ENCODE data around the gene MX2. TPM values are rescaled to one million over a fixed set of nuclear protein-coding genes. Genes with fewer than 3 reads are reported as not detected.
A peak's percentile ranks its signal among the peaks of the same experiment; 100 is the strongest.

MX2 gene
- total RNA-seq, 1 donor from 2014 or later, result 5.4 TPM

GRCh38 chr21:41387824-41388223, 26.0 kb downstream of the MX2 start:
- no peaks in the 10 kb centered on the region for H3K9me3 Mint-ChIP-seq (ENCODE audit: unreplicated experiment)
- no peak for TF ChIP-seq CTCF (IDR thresholded peaks at IDR 0.05; ENCODE audit: unreplicated experiment)
- H3K27ac Mint-ChIP-seq (ENCODE audit: unreplicated experiment), result no peak overlapping the region
- DNase-seq (ENCODE audit: low spot score), result no peak
- peaks cover 6% of the 10 kb centered on the region for H3K27me3 Mint-ChIP-seq (ENCODE audit: unreplicated experiment)
- H3K4me3 Mint-ChIP-seq (ENCODE audit: unreplicated experiment), result no peak overlapping the region
- H3K36me3 Mint-ChIP-seq (ENCODE audit: low read depth, unreplicated experiment), result peaks cover 9% of the 10 kb centered on the region
- no peaks in the 10 kb centered on the region for H3K4me1 Mint-ChIP-seq (ENCODE audit: unreplicated experiment)

GRCh38 chr21:41388259-41388658, 26.4 kb downstream of the MX2 start:
- H3K27ac Mint-ChIP-seq (ENCODE audit: unreplicated experiment), result no peak overlapping the region
- no peak for TF ChIP-seq CTCF (IDR thresholded peaks at IDR 0.05; ENCODE audit: unreplicated experiment)
- no peaks in the 10 kb centered on the region for H3K9me3 Mint-ChIP-seq (ENCODE audit: unreplicated experiment)
- H3K4me1 Mint-ChIP-seq (ENCODE audit: unreplicated experiment), result no peaks in the 10 kb centered on the region
- DNase-seq (ENCODE audit: low spot score), result no peak
- peaks cover 9% of the 10 kb centered on the region for H3K36me3 Mint-ChIP-seq (ENCODE audit: low read depth, unreplicated experiment)
- peaks cover 7% of the 10 kb centered on the region for H3K27me3 Mint-ChIP-seq (ENCODE audit: unreplicated experiment)
- H3K4me3 Mint-ChIP-seq (ENCODE audit: unreplicated experiment), result no peak overlapping the region

GRCh38 chr21:41390043-41390639, 28.3 kb downstream of the MX2 start:
- Mint-ChIP-seq H3K27me3 (ENCODE audit: unreplicated experiment) (peaks cover 11% of the 10 kb centered on the region), H3K4me3 (ENCODE audit: unreplicated experiment) (no peak overlapping the region), H3K36me3 (ENCODE audit: low read depth, unreplicated experiment) (peaks cover 15% of the 10 kb centered on the region), H3K4me1 (ENCODE audit: unreplicated experiment) (peaks cover 5% of the 10 kb centered on the region), H3K9me3 (ENCODE audit: unreplicated experiment) (no peaks in the 10 kb centered on the region), H3K27ac (ENCODE audit: unreplicated experiment) (no peak overlapping the region)
- TF ChIP-seq CTCF (IDR thresholded peaks at IDR 0.05; ENCODE audit: unreplicated experiment), result no peak
- no peak for DNase-seq (ENCODE audit: low spot score)

GRCh38 chr21:41393876-41394465, 32.1 kb downstream of the MX2 start:
- Mint-ChIP-seq H3K27me3 (ENCODE audit: unreplicated experiment) (peaks cover 7% of the 10 kb centered on the region), H3K9me3 (ENCODE audit: unreplicated experiment) (no peaks in the 10 kb centered on the region), H3K4me1 (ENCODE audit: unreplicated experiment) (peaks cover 12% of the 10 kb centered on the region), H3K4me3 (ENCODE audit: unreplicated experiment) (peak overlapping the region; percentile 43), H3K27ac (ENCODE audit: unreplicated experiment) (no peak overlapping the region), H3K36me3 (ENCODE audit: low read depth, unreplicated experiment) (peaks cover 11% of the 10 kb centered on the region)
- no peak for DNase-seq (ENCODE audit: low spot score)
- TF ChIP-seq CTCF (IDR thresholded peaks at IDR 0.05; ENCODE audit: unreplicated experiment), result no peak

GRCh38 chr21:41396558-41397075, 34.8 kb downstream of the MX2 start:
- Mint-ChIP-seq H3K27me3 (ENCODE audit: unreplicated experiment) (peaks cover 7% of the 10 kb centered on the region), H3K4me3 (ENCODE audit: unreplicated experiment) (no peak overlapping the region), H3K4me1 (ENCODE audit: unreplicated experiment) (peaks cover 12% of the 10 kb centered on the region), H3K9me3 (ENCODE audit: unreplicated experiment) (no peaks in the 10 kb centered on the region), H3K36me3 (ENCODE audit: low read depth, unreplicated experiment) (peaks cover 11% of the 10 kb centered on the region), H3K27ac (ENCODE audit: unreplicated experiment) (no peak overlapping the region)
- DNase-seq (ENCODE audit: low spot score), result no peak
- no peak for TF ChIP-seq CTCF (IDR thresholded peaks at IDR 0.05; ENCODE audit: unreplicated experiment)

All from endothelial cell (in vitro differentiated cells).